ENCODE data around the gene RNASEH2A.

The RNASEH2A gene

GRCh38 chr19:12767150-12767549 is 39.2 kb upstream of the RNASEH2A start:
- TF ChIP-seq EZH2 (IDR thresholded peaks at IDR 0.05; ENCODE audit: borderline replicate concordance, low read length): no peak
- no peak for TF ChIP-seq CTCF (IDR thresholded peaks at IDR 0.05; ENCODE audit: low read length)
- Histone ChIP-seq H3K4me2 (ENCODE audit: low read length) (no peak overlapping the region), H3K4me3 (ENCODE audit: low read depth, low read length, poor library complexity, severe bottlenecking) (no peak overlapping the region), H3K36me3 (ENCODE audit: insufficient read depth, low read length) (0 out of 2 replicates have a peak, but pooled peaks cover 6% of the 10 kb centered on the region), H3K27ac (ENCODE audit: low read depth, low read length, poor library complexity, severe bottlenecking) (no peak overlapping the region), H3K9me2 (ENCODE audit: low read depth, low read length) (no peaks in the 10 kb centered on the region), H2AFZ (ENCODE audit: low read length) (no peak overlapping the region), H3K27me3 (ENCODE audit: insufficient read depth, low read length) (no peaks in the 10 kb centered on the region), H3F3A (ENCODE audit: insufficient read depth, low read length) (no peaks in the 10 kb centered on the region), H3K79me2 (ENCODE audit: insufficient read depth, low read length) (no peaks in the 10 kb centered on the region), H3K9ac (ENCODE audit: low read length) (no peak overlapping the region), H3K4me1 (ENCODE audit: insufficient read depth, low read length, severe bottlenecking) (peaks cover 12% of the 10 kb centered on the region), H3K9me3 (ENCODE audit: low read length) (no peaks in the 10 kb centered on the region), H4K20me1 (ENCODE audit: insufficient read depth, low read length) (no peaks in the 10 kb centered on the region)

GRCh38 chr19:12767666-12768065 is 38.7 kb upstream of the RNASEH2A start:
- Histone ChIP-seq H3K36me3 (ENCODE audit: insufficient read depth, low read length) (0 out of 2 replicates have a peak, but pooled peaks cover 6% of the 10 kb centered on the region), H3K9ac (ENCODE audit: low read length) (no peak overlapping the region), H3K27me3 (ENCODE audit: insufficient read depth, low read length) (no peaks in the 10 kb centered on the region), H3K4me1 (ENCODE audit: insufficient read depth, low read length, severe bottlenecking) (peaks cover 12% of the 10 kb centered on the region), H3K4me2 (ENCODE audit: low read length) (no peak overlapping the region), H3K79me2 (ENCODE audit: insufficient read depth, low read length) (no peaks in the 10 kb centered on the region), H3K27ac (ENCODE audit: low read depth, low read length, poor library complexity, severe bottlenecking) (no peak overlapping the region), H4K20me1 (ENCODE audit: insufficient read depth, low read length) (no peaks in the 10 kb centered on the region), H3K9me3 (ENCODE audit: low read length) (no peaks in the 10 kb centered on the region), H3K4me3 (ENCODE audit: low read depth, low read length, poor library complexity, severe bottlenecking) (no peak overlapping the region), H2AFZ (ENCODE audit: low read length) (no peak overlapping the region), H3F3A (ENCODE audit: insufficient read depth, low read length) (no peaks in the 10 kb centered on the region), H3K9me2 (ENCODE audit: low read depth, low read length) (no peaks in the 10 kb centered on the region)
- TF ChIP-seq EZH2 (IDR thresholded peaks at IDR 0.05; ENCODE audit: borderline replicate concordance, low read length) (no peak), CTCF (IDR thresholded peaks at IDR 0.05; ENCODE audit: low read length) (no peak)

GRCh38 chr19:12769689-12770088 is 36.7 kb upstream of the RNASEH2A start:
- H3K79me2 ChIP-seq (ENCODE audit: insufficient read depth, low read length): no peaks in the 10 kb centered on the region
- H2AFZ ChIP-seq (ENCODE audit: low read length): no peak overlapping the region
- no peaks in the 10 kb centered on the region for H4K20me1 ChIP-seq (ENCODE audit: insufficient read depth, low read length)
- peaks cover 7% of the 10 kb centered on the region; the same call in 1 of the 2 replicates for H3F3A ChIP-seq (ENCODE audit: insufficient read depth, low read length)
- H3K9me2 ChIP-seq (ENCODE audit: low read depth, low read length): no peaks in the 10 kb centered on the region
- peaks cover 15% of the 10 kb centered on the region for H3K4me1 ChIP-seq (ENCODE audit: insufficient read depth, low read length, severe bottlenecking)
- H3K27ac ChIP-seq (ENCODE audit: low read depth, low read length, poor library complexity, severe bottlenecking): no peak overlapping the region
- TF ChIP-seq EZH2 (IDR thresholded peaks at IDR 0.05; ENCODE audit: borderline replicate concordance, low read length) (no peak), CTCF (IDR thresholded peaks at IDR 0.05; ENCODE audit: low read length) (no peak)
- H3K4me2 ChIP-seq (ENCODE audit: low read length): peak overlapping the region; percentile 46
- H3K9me3 ChIP-seq (ENCODE audit: low read length): no peaks in the 10 kb centered on the region
- H3K4me3 ChIP-seq (ENCODE audit: low read depth, low read length, poor library complexity, severe bottlenecking): peak overlapping the region; percentile 5
- H3K36me3 ChIP-seq (ENCODE audit: insufficient read depth, low read length): no peaks in the 10 kb centered on the region
- no peaks in the 10 kb centered on the region for H3K27me3 ChIP-seq (ENCODE audit: insufficient read depth, low read length)
- no peak overlapping the region; the same call in 1 of the 2 replicates for H3K9ac ChIP-seq (ENCODE audit: low read length)

Data from OCI-LY1 (cell line).